Fibroblast of skin of abdomen (primary cell): ENCODE results near the gene MARF1.
A peak's percentile ranks its signal among the peaks of the same experiment; 100 is the strongest.
"Not testable (repeated sequence)": the region's sequence is repeated elsewhere in the genome, so short reads cannot be mapped to it uniquely, and the experiment has no call there.

Source experiments
- DNase-seq: peaks from one replicate; pipeline ENCODE4 v3.0.0-alpha.2; 2013

Gene MARF1

GRCh38 chr16:15653227-15653626 is 10.3 kb upstream of the MARF1 start:
- DNase-seq = peak; percentile 86

- no peak for DNase-seq
These were observed 9.5 kb upstream of the MARF1 start for GRCh38 chr16:15652293-15653001.

DNA sequence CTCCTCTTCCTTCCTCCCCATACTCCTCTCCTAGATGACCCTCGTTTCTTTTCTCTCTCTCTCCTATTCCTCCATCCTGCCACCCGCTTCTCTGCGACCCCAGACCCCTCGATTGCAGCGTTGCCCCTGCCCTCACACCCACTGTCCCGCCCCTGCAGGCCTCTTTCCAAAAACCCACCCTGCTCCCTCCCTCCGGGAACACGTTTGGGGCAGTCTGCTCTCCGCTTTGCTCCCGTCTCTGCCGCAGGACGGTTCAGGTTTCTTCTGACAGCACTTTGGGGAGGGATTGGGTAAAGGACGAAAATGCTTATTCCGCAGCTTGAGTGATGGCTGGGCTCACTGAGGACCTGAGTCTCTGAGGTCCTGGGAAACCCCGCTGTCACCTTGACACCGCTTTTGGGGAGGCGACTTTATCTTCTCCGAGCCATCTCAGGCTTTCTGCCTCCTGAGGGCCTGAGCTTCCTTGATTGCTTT is 7.8 kb upstream of the MARF1 start:
- DNase-seq = no peak

GRCh38 chr16:15650019-15650697 is 7.2 kb upstream of the MARF1 start, which contains the start of gene NDE1:
NDE1 (plus strand) TSS chr16:15650245; CDS start chr16:15664779, 14,534 bp downstream.
- DNase-seq = peak; percentile 85

DNA sequence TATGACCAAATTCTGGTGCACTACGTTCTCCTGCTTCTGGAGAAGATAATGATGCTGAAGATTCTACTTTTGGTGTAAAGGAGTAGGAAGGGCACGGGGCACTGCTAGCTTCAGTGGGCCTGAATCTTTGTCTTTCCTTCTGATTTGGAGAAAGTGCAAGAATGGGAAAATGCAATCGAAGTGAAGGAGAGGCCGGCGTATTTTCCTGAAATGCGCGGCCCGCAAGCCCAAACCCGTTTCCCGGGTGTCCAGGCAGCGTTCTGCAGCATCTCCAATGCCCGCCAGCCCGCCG is 6.7 kb upstream of the MARF1 start:
- no peak for DNase-seq

DNA sequence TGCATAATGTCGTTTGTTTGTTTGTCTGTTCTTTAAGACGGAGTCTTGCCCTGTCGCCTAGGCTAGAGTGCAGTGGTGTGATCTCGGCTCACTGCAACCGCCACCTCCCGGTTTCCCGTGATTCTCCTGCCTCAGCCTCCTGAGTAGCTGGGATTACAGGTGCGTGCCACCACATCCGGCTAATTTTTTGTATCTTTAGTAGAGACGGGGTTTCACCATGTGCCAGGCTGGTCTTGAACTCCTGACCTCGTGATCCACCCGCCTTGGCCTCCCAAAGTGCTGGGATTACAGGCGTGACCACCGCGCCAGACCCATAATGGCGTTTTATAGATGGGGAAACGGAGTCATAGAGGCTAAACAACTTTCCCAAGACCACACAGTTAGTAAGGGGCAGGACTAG is 6.4 kb upstream of the MARF1 start:
- not testable (repeated sequence) for DNase-seq

GRCh38 chr16:15648135-15648730 is 5.3 kb upstream of the MARF1 start:
- DNase-seq = no peak

DNA sequence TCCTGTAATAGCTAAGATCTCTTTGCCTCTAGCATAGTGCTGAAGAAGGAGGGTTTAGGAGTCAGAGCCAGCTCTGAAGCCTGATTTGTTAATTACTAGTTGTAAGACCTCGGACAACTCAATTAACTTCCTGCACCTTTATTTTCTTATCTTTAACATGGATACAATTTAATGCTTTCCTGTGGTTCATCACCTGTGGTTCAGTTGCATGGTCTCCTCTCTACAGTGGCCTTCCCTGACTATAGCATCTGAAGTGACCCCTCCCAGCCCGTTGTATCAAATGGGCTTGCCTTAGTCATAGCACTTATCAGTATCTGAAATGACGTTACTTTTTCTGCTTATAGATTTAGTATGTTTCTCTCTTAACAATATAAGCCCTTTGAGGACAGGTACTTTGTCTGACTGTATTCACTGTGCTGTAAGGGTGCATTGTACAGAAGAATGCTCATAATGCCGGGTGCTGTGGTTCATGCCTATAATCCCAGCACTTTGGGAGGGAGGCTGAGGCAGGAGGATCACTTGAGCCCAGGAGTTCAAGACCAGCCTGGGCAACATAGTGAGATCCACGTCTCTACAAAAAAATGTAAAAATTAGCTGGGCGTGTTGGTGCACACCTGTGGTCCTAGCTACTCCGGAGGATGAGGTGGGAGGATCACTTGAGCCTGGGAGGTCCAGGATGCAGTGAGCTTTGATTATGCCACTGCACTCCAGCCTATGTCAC is 4.5 kb upstream of the MARF1 start:
- DNase-seq = no peak

DNA sequence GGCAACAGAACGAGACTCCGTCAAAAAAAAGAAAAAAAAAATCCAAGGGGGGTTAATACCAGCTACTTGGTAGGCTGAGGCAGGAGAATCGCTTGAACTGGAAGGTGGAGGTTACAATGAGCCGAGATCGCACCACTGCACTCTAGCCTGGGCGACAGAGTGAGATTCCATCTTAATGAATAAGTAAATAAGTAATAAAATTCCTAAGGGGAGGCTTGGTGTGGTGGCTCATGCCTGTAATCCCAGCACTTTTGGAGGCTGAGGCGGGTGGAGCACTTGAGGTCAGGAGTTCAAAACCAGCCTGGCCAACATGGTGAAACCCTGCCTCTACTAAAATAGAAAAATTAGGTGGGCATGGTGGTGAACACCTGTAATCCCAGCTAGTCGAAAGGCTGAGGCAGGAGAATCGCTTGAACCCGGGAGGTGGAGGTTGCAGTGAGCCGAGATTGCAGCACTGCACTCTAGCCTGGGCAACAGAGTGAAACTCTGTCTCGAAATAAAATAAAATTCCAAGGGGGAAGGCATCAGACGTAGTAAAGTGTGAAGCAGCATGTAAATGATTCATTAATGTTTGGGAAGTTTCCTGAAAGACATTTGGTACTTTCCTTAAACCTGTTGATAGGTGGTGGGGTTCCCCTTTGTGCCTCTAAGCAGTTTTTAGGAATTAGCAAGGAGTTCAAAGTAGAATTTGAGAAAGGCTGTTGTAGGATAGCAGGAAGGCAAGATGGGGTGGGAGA is 3.8 kb upstream of the MARF1 start:
- DNase-seq = not testable (repeated sequence)

DNA sequence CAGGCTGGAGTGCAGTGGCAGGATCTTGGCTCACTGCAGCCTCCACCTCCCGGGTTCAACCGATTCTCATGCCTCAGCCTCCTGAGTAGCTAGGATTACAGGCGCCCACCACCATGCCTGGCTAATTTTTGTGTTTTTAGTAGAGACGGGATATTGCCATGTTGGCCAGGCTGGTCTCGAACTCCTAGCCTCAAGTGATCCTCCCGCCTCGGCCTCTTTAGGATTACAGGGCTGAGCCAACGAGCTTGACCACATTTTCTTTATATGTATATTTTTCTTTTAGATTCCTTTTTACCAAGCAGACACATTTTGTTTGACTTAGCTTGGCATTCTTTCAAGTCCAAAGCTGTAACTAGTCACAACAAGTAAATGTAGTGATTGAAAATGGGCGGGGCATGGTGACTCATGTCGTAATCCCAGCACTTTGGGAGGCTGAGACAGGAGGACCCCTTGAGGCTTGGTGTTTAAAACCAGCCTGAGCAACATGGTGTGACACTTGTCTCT is 2.1 kb upstream of the MARF1 start:
- DNase-seq = peak; percentile 89

- DNase-seq = peak; percentile 74
These were observed 1.5 kb upstream of the MARF1 start for GRCh38 chr16:15644267-15644961.

DNA sequence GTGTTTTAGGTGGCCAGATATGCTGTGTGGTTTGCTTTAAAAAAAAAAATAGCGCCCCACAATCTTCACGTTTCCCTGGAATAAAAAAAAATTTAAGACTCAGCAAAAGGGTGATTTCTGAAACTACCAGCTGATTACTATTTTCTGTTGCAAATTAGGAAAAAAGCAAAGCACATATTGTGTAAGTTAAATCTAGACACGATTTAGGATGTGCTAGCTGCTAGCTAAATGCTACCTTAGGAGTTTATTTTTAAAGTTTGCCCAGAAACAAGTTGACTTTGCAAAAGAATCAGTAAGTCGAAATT is 944 bp upstream of the MARF1 start:
- no peak for DNase-seq

DNA sequence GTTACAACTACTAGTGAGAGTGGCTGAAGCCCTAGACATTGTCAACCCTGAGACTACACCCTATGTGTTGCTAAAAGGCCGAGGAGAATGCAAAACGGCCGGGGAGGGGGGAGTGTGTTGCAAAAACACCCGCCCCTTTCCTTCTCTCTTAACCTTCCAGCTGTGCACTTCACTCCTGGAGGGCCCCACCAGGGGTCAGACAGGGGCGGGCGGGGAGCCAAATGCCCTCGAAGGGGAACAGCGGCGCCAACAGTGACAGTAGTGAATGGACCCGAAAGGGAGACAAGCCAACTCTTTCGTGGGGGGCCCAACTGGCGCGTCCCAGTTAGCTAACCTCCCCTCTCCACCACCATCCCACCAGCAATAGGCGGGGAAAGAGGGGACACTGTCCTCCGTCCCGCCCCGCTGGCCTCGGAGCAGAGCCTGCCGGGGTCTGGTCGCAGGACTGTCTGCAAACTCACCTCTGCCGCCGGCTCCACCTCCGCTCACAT is 352 bp downstream of the MARF1 start:
- DNase-seq = peak; percentile 28

DNA sequence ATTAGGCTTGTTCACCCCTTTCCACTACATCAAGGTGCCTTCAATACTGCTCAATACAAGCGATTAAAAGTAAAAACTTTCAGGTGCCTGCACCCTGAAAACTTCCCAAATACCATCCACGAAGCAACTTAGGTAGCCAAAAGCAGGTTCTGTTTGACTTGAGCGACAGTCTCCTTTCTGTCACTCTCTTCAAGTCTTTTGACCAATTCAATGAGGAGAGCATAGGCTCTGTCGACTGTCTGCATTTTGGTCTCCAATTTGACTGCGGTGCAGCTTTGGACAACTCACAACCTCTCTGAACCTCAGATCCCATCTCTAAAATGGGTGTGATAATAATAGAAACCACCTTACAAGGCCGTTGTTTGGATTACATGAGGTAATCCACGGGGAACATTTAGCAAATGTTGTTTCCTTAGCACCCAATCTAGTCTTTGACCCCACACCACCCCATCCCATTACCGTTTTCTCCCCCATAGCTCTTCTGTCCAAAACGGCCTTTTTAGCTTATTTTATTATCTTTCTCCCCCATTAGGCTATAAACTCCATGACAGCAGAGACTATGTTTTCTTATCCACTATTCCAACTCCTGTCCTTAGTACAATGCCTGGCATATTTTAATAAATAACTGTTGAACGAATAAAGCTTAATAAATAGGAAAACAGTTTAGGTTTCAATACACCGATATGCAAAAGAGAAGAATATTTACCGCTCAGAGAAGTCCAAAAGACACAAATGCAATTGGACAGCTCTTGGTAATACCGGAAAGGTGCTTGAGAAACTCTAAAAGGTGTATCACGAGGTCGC is 999 bp downstream of the MARF1 start:
- no peak for DNase-seq

DNA sequence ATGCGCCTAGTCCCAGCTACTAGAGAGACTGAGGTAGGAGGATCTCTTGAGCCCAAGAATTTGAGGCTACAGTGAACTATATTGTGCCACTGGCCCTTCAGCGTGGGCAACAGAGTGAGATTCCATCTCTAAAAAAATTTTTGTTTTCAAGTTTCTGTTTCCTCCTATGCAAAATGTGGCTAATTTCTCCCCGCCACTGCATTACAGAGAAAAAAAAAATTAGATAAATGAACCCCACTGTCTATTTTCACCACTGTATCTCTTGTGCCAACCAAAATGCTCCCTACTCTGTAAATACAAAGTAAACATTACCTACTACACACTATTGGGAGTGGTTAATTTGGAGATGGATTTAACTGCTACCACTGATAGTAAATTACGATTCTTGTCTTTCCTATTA is 2.0 kb downstream of the MARF1 start:
- no peak for DNase-seq

DNA sequence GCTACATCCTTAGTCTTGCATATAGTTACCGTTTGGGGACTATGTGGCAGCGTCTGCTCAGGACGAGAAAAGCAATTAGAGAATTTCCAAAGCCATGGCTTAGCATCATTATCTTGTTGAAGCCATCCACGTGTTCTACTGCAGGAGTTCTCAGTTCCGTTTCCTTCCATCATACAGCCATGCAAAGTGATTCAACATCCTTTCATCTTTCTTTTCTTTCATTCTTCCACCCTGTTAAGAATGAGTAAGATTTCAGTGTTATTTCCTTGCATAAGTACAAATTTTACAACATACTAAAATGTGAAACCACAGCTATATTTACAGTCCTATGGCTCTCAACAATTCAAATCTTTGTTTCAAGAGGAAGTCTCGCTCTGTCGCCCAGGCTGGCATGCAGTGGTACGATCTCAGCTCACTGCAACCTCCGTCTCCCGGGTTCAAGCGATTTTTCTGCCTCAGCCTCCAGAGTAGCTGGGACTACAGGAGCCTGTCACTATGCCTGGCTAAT is 3.8 kb downstream of the MARF1 start:
- DNase-seq = no peak

DNA sequence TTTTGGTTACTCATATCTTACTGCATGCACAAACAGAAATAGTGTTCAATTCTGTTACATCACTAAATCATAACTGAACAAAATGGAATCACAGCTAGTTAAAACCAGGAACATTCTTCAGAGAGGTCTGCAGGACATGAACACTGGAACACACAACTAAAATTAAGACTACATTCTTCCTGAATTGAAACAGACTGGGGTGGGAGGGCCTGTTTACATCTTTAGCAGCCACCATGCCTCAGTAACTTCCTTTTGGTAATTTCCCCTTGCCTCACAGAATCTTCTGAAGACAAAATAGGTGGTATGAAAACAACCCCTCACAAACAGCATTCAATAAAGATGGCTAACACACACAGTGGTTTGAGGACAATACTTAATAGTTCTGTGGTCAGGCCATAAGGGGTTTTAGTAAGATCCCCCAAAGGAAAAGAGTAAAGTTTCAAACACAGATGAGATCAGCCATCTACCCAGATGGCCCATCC is 6.5 kb downstream of the MARF1 start:
- no peak for DNase-seq

- DNase-seq = no peak
These were observed 7.0 kb downstream of the MARF1 start for GRCh38 chr16:15635926-15636325.

DNA sequence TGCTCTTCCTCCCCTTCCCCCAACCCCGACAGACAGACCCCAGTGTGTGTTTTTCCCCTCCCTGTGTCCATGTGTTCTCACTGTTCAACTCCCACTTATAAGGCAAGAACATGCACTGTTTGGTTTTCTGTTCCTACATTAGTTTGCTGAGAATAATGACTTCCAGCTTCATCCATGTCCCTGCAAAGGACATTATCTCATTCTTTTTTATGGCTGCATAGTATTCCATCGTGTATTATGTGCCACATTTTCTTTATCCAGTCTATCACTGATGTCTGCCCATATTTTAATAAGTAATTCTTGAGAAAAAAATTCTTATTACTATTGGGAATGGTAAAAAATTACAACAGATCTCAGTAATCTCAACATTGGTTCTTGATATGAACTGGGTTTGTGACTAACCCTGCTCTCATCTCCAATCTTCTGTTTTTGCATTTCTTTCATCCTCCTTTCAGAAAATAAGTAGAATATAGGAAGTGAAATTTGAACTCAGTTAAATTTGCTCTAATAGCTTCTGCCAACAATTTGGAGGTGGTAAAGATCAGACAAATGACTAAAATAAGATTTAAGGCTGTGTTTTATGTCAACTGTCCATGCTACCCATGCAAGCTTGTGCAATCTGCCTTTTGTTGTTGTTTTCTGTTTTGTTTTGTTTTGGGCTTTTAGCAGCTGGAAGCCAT is 11.1 kb downstream of the MARF1 start:
- no peak for DNase-seq

- no peak for DNase-seq
These were observed 21.1 kb downstream of the MARF1 start for GRCh38 chr16:15621889-15622288.
